NCI-H2081 treated with DMSO at 0.1 percent for 48 hours (cell line): ENCODE data around the gene RBBP8.

ENCODE experiments used
- DNase-seq: peaks from one replicate; lab custom pipeline; 2025; lab: John Stamatoyannopoulos, UW

The RBBP8 gene

DNA sequence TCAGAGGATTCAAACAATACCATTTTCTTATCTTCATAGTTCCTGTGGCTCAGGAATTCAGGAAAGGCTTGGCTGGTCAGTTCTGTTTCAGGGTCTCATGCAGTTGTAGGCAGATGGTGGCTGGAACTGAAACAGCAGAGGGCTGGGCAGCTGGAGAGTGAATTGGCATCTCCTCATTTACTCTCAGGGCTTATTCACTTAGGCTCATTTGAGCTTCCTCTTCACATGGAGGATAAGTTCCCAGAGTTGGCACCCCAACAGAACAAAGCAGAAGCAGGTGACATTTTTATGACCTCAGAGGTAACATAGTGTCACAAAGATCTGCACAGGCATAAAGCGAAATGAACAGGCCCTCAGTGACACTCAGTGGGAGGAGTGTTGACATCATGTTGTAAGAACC lies 66.1 kb downstream of the RBBP8 start:
- no peak for DNase-seq

GRCh38 chr18:22999647-23000046 lies 66.5 kb downstream of the RBBP8 start:
- DNase-seq = no peak

- DNase-seq = no peak
These were observed 70.2 kb downstream of the RBBP8 start for GRCh38 chr18:23003289-23003688.

- DNase-seq = no peak
These were observed 79.1 kb downstream of the RBBP8 start for GRCh38 chr18:23012249-23012648.

DNA sequence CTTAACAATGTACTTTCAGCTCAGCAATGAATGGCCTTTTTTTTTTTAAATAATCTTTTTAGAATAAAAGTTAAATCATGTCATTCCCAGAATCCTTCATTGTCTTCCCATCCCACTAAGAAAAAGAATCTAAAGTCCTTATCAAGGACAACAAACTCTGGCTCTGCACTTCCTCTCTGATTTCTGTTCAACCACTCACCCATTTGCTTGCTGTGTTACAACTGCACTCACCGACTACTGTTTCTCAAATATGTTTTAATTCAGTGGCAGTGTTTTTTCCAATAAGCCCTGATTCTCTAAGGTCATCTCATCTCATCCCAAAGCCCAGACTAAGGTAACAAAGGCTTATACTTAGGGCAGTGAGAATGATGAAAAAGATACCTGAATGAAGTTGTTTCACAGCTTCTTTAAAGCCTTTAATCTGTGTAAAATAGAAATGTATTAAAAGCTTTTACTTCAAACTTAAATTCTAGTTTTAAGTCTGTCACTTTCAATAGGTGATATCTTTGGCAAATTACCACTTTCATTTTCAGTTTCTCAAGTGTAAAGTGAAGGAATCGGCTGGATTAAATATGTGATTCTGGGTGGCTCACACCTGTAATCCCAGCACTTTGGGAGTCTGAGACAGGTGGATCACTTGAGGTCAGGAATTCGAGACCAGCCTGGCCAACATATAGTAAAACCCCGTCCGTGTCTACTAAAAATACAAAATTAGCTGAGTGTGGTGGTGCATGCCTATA lies 87.6 kb downstream of the RBBP8 start:
- no peak for DNase-seq

- DNase-seq = no peak
These were observed 88.5 kb downstream of the RBBP8 start for GRCh38 chr18:23021623-23022022.

DNA sequence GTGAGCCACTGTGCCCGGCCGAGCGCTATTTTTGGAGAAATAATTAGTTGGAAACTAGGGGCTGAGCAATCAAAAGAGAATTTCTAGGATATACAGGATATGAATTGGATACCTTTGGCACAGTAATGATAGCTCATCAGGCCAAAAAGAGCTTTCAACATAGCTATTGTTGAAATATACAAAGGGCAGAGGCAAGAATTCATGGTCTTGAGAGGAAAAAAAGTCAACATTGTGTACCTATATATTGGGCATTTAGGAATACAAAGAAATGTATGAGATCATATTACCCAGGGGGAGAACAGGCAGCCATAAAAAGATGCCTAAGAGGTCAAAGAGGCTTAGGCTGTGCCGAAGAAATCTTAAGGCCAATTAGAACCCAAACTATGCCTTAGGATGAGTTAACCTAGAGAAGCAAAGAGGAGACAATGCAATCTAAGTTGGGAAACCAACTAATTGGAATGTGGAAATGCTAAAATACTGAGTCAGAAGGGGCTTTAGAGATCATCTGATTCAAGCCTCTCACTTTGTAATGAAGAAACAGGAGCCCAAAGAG lies 99.0 kb downstream of the RBBP8 start:
- DNase-seq = no peak

DNA sequence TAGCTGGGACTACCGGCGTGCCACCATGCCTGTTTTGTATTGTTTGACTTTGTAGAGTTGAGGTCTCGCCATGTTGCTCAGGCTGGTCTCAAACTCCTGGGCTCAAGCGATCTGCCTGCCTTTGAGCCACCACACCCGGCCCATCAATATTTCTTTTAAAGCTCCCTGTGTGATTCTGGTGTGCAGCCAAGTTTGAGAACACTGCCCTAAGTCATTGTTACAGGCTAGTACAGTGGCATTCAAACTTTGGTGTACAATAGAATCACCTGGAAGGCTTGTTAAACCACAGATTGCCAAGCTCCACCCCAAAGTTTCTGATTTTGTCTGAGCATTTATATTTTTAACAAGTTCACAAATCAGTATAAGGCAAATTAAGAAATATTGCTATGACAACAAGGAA lies 99.9 kb downstream of the RBBP8 start:
- DNase-seq = no peak

- no peak for DNase-seq
These were observed 103.6 kb downstream of the RBBP8 start for GRCh38 chr18:23036660-23037201.

DNA sequence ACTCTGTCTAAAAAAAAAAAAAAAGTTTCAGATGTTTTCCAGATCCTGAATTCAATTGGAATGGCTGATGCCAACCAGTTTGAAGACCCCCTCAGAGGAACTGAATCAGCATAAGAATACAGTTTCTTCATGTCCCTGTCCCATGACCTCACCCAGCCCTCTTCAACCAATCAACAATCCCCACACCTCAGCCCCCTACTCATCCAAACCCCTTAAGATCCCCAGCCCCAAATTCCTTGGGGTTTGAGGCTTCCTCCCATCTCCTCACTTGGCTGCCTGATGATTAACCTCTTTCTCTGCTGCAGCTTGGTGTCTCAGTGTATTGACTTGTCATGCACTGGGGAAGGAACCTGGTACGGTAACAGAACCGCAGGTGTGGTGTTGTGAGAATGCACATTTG lies 104.5 kb downstream of the RBBP8 start:
- DNase-seq = no peak

- no peak for DNase-seq
These were observed 105.6 kb downstream of the RBBP8 start for GRCh38 chr18:23038712-23039111.

DNA sequence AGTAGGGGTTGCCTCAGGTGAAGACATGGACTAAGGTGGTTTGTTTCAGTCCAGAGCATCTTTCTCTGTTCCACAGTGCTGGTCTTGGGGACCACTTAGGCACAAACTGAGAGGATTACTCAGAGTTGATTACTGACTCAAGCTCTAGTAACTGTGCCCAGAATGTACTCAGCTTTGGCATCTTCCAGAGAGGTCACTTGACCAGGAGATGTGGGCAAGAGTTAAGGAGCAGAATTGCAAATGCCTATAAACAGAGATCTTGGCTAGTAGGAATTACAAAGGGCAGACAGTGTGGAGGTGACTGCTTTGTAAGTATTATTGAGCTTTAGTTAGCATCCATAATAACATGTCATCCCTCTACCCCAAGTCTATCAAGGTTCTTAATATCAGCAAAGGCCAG lies 109.0 kb downstream of the RBBP8 start:
- no peak for DNase-seq

DNA sequence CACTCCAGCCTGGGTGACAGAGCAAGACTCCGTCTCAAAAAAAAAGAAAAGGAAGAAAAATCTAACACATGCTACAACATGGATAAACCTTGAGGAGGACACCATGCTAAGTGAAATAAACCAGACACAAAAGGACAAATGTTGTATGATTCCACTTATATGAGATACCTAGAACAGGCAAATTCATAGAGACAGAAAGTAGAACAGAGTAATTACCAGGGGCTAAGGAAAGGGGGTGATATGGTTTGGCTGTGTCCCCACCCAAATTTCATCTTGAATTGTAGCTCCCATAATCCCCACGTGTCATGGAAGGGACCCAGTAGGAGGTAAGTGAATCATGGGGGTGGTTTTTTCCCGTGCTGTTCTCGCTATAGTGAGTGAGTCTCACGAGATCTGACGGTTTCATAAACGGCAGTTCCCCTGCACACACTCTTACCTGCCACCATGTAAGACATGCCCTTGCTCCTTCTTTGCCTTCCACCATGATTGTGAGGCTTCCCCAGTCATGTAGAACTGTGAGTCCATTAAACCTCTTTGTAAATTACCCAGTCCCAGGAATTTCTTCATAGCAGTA lies 110.8 kb downstream of the RBBP8 start:
- no peak for DNase-seq

DNA sequence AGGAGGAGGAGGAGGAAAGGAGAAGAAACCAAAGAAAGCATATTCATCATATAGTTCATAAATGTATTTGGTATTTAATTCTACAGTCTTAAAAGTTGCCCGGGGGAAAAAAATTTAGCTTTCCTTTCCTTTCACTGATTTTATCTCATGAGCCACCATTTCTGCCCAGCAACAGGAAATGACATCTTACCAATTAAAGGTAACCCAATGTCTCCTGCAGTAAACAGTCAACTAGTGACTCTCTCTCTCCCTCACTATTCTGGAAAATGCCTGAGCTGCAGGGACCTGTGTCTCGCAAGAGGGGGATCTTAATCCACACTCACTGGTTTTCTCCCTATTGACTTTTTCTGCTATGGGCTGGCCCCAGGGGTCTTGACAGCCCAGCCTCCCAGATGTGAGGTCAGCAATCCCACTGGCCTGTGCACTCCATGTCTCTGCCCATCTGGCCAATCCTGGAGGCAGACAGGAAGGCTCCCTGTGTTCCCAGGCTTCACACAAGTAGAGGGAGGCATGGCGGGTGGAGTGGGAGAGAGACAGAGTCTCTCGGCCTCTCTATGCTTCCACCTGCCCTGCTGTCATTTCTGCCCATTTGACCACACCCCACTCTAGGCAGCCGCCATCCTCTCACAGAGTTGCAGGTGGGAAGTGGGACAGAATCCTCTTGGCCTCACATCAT lies 116.7 kb downstream of the RBBP8 start:
- no peak for DNase-seq

- DNase-seq = no peak
These were observed 120.8 kb downstream of the RBBP8 start for GRCh38 chr18:23053776-23054457.

GRCh38 chr18:23054553-23054952 lies 121.4 kb downstream of the RBBP8 start:
- DNase-seq = no peak

GRCh38 chr18:23056315-23056714 lies 123.2 kb downstream of the RBBP8 start:
- no peak for DNase-seq

DNA sequence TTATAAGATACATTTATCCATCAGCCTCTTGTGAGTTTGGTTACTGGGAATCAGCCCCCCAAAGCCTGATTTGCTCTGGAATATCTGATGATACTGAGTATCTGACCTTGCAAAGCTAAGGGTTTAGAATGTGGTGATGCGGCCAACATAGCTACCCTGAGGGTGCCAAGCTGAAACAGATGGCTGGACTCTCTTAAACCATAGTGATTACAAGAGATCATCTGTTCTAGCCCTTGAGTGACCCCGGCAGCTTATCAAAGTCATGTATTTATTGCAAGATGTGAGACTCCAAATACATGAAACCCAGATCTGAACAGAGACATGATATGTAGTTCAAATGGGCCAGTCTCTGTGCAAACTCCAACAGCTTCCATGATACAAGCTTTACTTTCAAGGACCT lies 124.0 kb downstream of the RBBP8 start:
- no peak for DNase-seq

DNA sequence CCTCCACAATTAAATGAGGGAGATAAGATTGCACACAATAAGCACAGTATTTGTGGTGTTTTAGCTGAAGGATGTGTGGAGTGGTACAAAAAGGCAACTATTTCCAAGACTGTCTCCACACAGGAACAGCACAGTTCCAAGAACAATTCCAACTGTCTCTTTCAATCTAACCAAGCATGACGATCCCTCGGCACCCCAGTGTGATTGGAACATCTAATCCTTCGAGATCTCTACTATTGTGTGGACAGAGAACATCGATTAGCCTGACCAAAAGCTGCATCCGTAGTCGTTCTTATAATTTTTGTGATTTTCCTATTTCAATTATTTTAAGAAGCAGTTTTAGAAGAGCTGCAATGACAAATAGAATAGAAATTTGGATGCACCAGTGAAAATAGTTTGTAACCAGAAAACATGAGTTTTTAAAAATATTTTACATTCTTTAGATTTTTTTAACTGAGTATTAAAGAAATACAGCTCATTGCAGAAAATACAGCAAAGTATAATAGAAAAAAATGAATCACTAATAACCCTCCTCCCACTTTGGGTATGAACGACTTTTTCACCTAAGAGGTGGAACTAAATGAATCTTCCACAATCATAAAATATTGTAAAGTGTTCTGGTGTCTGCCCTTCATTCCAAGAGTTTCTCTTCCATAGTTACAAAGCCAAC lies 125.8 kb downstream of the RBBP8 start:
- DNase-seq = no peak

DNA sequence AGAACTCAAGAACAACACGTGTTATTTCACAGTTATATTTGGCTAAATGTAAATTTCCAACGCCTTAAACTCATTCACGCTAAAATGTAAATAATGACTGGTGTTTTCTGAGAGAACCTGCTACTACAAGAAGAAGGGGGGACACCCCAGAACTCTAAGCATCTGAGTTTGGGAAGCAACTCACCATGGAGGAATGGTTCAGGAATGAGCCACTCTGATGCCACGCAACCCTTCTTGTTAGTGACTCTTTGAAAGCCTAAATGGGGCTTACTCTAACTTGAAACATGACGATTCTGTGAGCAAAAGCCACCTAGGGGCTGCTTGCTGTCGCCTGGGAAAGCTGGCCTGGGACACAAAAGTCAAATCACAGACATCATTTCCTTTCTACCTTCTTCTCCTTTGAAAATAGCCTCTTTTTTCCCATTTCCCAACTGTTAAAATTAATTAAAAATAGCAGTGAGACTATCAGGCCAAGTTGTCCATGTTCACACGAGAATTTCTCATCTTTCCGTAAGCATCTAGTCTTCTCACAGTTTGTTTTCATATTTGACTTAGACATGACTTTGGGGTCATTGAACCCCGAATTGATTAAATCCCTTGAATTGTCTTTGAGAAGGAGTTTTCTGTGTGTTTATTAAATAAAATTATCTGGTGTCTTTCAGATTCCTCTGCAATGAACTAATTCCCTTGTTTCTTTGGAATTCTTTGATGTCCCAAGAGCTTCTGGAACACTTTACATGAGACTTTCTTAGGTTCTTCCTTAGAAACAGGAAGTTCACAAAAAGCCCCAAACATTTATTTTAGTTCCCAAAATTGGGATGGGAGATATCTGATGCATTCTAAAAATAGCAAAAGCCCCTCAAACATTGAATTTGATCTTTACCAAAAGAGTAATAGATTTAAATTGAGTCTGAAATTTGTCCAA lies 126.7 kb downstream of the RBBP8 start:
- no peak for DNase-seq

GRCh38 chr18:23062011-23062410 lies 128.9 kb downstream of the RBBP8 start:
- no peak for DNase-seq
